Myocyte (in vitro differentiated cells): ENCODE results near the gene ARHGEF40. TPM values are rescaled to one million over a fixed set of nuclear protein-coding genes. Genes with fewer than 3 reads are reported as not detected.

Experiments
- DNase-seq: peaks from one replicate; pipeline ENCODE4 v3.0.0-alpha.2; 2012; ENCODE audit warnings: low read depth
- total RNA-seq: library from RNA; depleted of rRNA; stranded (reverse); fragments of >200 nt; gene quantifications from 2 replicates; pipeline ENCODE4 v1.2.3, GENCODE V29; 2014

The ARHGEF40 gene
- total RNA-seq, 1 donor from 2014 or later: 45.2 TPM

- DNase-seq: no peak
Observed at GRCh38 chr14:21096978-21097635, 27.0 kb downstream of the ARHGEF40 start.

GRCh38 chr14:21097636-21098075, 27.6 kb downstream of the ARHGEF40 start:
- no peak for DNase-seq

GRCh38 chr14:21098076-21098891, 28.2 kb downstream of the ARHGEF40 start, which contains the start of gene ZNF219:
Gene ZNF219, minus strand, starts transcription at chr14:21098655. Its CDS starts 5,064 bp downstream, at chr14:21093591.
- peak; percentile 64 for DNase-seq

- no peak for DNase-seq
Observed at GRCh38 chr14:21098892-21099595, 28.9 kb downstream of the ARHGEF40 start.

- no peak for DNase-seq
Observed at GRCh38 chr14:21099596-21099985, 29.5 kb downstream of the ARHGEF40 start.

- no peak for DNase-seq
Observed at GRCh38 chr14:21100931-21101330, 30.8 kb downstream of the ARHGEF40 start, which contains the start of gene TMEM253. Gene TMEM253, plus strand, starts transcription at chr14:21101066. Its CDS starts 278 bp downstream, at chr14:21101344.

GRCh38 chr14:21101802-21102413, 31.8 kb downstream of the ARHGEF40 start:
- no peak for DNase-seq

- DNase-seq: no peak
Observed at GRCh38 chr14:21102521-21103410, 32.7 kb downstream of the ARHGEF40 start.

- DNase-seq: no peak
Observed at GRCh38 chr14:21103411-21103709, 33.3 kb downstream of the ARHGEF40 start.

GRCh38 chr14:21103710-21104447, 33.8 kb downstream of the ARHGEF40 start:
- peak; percentile 98 for DNase-seq

GRCh38 chr14:21104448-21105060, 34.5 kb downstream of the ARHGEF40 start:
- peak; percentile 83 for DNase-seq

GRCh38 chr14:21105095-21105494, 35.0 kb downstream of the ARHGEF40 start:
- no peak for DNase-seq

GRCh38 chr14:21106176-21106497, 36.0 kb downstream of the ARHGEF40 start:
- no peak for DNase-seq

- DNase-seq: peak; percentile 79
Observed at GRCh38 chr14:21106498-21107282, 36.6 kb downstream of the ARHGEF40 start.

- DNase-seq: no peak
Observed at GRCh38 chr14:21107283-21107800, 37.2 kb downstream of the ARHGEF40 start.

- no peak for DNase-seq
Observed at GRCh38 chr14:21108791-21109190, 38.7 kb downstream of the ARHGEF40 start.

GRCh38 chr14:21109377-21110138, 39.5 kb downstream of the ARHGEF40 start:
- DNase-seq: peak; percentile 56

- DNase-seq: no peak
Observed at GRCh38 chr14:21112255-21112654, 42.2 kb downstream of the ARHGEF40 start.
